AG04449 (cell line): ENCODE data around the gene VAV2.

Experiments
- CTCF ChIA-PET: fragments of 350-600 bp; formaldehyde crosslinking; extraction: SDS; loops from one replicate; lab custom pipeline; 2021; ENCODE audit warnings: antibody characterized with exemption; lab: Yijun Ruan, JAX
- POLR2A ChIA-PET: fragments of 400-600, 350-600 bp; formaldehyde crosslinking; extraction: SDS; loops from one replicate; lab custom pipeline; 2020; ENCODE audit warnings: antibody characterized with exemption, inconsistent platforms; lab: Yijun Ruan, JAX
- DNase-seq: peaks from one replicate; pipeline ENCODE4 v3.0.0-alpha.2; 2010; ENCODE audit warnings: low read depth, low spot score
- H3K4me3 ChIP-seq: 2 replicates; pipeline ENCODE4 v1.5.1; 2011; ENCODE audit warnings: low read depth, mild to moderate bottlenecking, control low read depth, low read length
- TF ChIP-seq, protein P1 (sequence below): IDR thresholded peaks from one replicate; pipeline ENCODE4 v1.5.1; 2011; ENCODE audit warnings: mild to moderate bottlenecking, moderate library complexity, low read length, control low read depth, inconsistent platforms; ENCODE audit not compliant: insufficient read depth; ENCODE audit errors: missing control alignments

Gene VAV2

DNA sequence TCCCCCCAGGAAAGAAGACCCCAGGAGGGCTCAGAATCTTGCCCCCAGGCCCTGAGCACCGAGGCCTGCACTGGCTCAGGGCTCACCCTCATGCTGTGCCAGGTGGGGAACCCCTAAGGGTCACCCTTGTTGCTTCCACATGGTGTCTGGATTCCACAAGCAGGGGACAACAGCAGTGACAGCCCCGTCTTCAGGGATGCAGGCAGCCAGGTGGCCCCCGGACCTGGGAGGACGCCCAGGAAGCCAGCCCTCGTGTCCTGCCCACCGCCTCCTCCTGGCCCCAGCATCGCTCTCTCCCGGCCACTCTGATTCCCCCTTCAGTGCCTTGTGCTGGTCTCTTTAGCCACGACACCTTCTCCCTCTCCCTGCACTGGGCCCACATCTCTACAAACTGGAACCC, 194.0 kb downstream of the VAV2 start:
- TF ChIP-seq, protein P1, sequence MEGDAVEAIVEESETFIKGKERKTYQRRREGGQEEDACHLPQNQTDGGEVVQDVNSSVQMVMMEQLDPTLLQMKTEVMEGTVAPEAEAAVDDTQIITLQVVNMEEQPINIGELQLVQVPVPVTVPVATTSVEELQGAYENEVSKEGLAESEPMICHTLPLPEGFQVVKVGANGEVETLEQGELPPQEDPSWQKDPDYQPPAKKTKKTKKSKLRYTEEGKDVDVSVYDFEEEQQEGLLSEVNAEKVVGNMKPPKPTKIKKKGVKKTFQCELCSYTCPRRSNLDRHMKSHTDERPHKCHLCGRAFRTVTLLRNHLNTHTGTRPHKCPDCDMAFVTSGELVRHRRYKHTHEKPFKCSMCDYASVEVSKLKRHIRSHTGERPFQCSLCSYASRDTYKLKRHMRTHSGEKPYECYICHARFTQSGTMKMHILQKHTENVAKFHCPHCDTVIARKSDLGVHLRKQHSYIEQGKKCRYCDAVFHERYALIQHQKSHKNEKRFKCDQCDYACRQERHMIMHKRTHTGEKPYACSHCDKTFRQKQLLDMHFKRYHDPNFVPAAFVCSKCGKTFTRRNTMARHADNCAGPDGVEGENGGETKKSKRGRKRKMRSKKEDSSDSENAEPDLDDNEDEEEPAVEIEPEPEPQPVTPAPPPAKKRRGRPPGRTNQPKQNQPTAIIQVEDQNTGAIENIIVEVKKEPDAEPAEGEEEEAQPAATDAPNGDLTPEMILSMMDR, result no peak
- DNase-seq, result no peak
- POLR2A ChIA-PET, result no interaction called here
- CTCF ChIA-PET, result interaction anchor here (4.1 to 13.4 kb wide), 2 partner anchors 16 to 197 kb away, joined by 18 to 362 read pairs; no protein-coding TSS in a partner anchor
- H3K4me3 ChIP-seq, result no peak overlapping the region

DNA sequence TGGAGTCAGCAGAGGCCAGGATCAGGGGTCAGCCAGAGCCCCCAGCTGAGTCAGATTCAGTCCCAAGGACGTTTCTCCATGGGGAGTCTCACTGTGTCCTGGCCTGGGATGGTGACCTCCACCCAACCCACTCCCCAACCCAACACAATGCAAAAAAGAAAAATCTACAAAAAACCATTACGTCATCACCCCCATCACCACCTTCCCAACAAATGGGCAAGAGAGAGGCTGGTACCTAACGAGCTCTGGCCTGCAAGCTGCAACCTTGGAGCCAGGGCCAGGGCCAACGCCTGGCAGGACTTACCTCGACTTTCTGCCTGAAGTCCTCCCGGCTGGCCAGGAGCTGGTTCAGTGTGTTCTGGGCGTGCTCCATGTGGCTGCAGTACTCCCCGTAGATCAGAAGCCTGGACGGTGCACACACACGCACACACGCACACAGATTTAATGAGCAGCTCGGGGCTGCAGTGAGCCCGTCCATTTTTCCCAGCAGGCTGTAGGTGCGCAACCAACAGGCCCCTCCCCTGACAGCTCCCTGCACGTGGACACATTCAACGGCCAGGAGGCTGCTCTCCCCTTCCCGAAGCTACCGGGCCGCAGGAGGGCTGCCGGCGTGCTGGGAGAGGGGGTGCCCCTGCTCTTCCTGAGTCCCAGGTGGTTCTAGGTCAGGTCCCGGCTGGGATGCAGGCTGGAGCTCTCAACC, 194.6 kb downstream of the VAV2 start:
- H3K4me3 ChIP-seq, result no peak overlapping the region
- TF ChIP-seq, protein P1, result no peak
- POLR2A ChIA-PET, result no interaction called here
- CTCF ChIA-PET, result interaction anchor here (1.0 to 13.4 kb wide), 3 partner anchors 9 to 198 kb away, joined by 3 to 362 read pairs (median 18); no protein-coding TSS in a partner anchor
- no peak for DNase-seq

- H3K4me3 ChIP-seq, result no peak overlapping the region
- CTCF ChIA-PET, result interaction anchor here (7.6 to 13.4 kb wide), 2 partner anchors 14 to 199 kb away, joined by 96 to 362 read pairs; no protein-coding TSS in a partner anchor
- TF ChIP-seq, protein P1, result no peak
- POLR2A ChIA-PET, result no interaction called here
- no peak for DNase-seq
Observed at GRCh38 chr9:133796562-133796961, 195.6 kb downstream of the VAV2 start.

DNA sequence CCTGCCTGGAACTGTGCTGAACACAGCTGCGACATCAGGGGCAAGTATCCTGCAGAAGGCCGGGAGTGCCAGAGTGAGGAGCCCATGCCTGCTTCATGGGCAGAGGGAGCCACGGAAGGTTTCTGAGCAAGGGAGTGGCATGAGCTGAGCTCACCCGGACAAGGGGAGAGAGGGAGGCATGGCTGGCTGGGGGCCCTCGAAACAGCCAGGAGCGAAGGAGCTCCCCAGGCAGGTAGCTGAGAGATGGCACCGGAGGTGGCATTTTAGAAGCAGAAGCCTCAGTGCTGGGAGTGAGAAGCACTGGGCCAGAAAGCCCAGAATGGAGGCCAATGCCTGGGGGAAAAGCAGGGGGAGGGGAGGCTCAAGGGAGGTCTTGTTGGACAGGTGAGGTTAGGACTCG, 197.1 kb downstream of the VAV2 start:
- CTCF ChIA-PET, result interaction anchor here (1.7 to 13.4 kb wide), 4 partner anchors 8 to 200 kb away, joined by 12 to 362 read pairs (median 59); no protein-coding TSS in a partner anchor
- POLR2A ChIA-PET, result no interaction called here
- TF ChIP-seq, protein P1, result no peak
- no peak for DNase-seq
- H3K4me3 ChIP-seq, result no peak overlapping the region

- POLR2A ChIA-PET, result no interaction called here
Observed at GRCh38 chr9:133794016-133794760, 197.9 kb downstream of the VAV2 start.

More at GRCh38 chr9:133794016-133794760, 197.9 kb downstream of the VAV2 start:
- CTCF ChIA-PET, result interaction anchor here (0.6 to 13.4 kb wide), 13 partner anchors 9 to 229 kb away, joined by 3 to 362 read pairs (median 7); no protein-coding TSS in a partner anchor
- H3K4me3 ChIP-seq, result no peak overlapping the region
- TF ChIP-seq, protein P1, result no peak
- no peak for DNase-seq
